ENCODE measurements around the gene GAGE2A. TPM values are rescaled to one million over a fixed set of nuclear protein-coding genes. Genes with fewer than 3 reads are reported as not detected.
A peak's percentile ranks its signal among the peaks of the same experiment; 100 is the strongest.
"Not testable (repeated sequence)": the region's sequence is repeated elsewhere in the genome, so short reads cannot be mapped to it uniquely, and the experiment has no call there.

Gene GAGE2A, protein sequence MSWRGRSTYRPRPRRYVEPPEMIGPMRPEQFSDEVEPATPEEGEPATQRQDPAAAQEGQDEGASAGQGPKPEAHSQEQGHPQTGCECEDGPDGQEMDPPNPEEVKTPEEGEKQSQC
- total RNA-seq (not detected), polyA plus RNA-seq (0.14 TPM)
- long read RNA-seq, donor 1 = 0 reads
- long read RNA-seq, donor 2 = 0 reads
- long read RNA-seq, donor 3 = 0 reads
- long read RNA-seq, donor 4 = 0 reads
- long read RNA-seq, donor 5 = 0 reads
- long read RNA-seq, donor 6 = 0 reads
- long read RNA-seq, donor 7 = 0 reads
- long read RNA-seq, donor 8 = 0 reads
- long read RNA-seq, donor 9 = 0 reads
- long read RNA-seq, donor 10 = 0 reads

DNA sequence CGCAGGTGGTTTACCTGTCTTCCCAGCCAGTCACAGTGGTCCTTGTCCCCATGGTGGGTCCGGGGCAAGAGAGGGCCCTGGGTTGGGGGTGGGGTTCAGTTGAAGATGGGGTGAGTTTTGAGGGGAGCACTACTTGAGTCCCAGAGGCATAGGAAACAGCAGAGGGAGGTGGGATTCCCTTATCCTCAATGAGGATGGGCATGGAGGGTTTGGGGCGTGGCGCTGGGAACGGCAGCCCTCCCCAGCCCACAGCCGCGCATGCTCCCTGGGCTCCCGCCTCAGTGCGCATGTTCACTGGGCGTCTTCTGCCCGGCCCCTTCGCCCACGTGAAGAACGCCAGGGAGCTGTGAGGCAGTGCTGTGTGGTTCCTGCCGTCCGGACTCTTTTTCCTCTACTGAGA, at the start of gene GAGE2A:
TSS of gene GAGE2A (plus strand) at position 301 of the 400 bp plus-strand sequence. CDS start 1,155 bp downstream, outside the sequence.
- no CpG with 5 or more reads among the region's 16 CpGs for WGBS
- H3K4me3 ChIP-seq (ENCODE audit: low read length in 2 of 2); H3K27me3 ChIP-seq (ENCODE audit: control insufficient read depth in 2 of 2, insufficient read depth in 1 of 2, low read length in 1 of 2); H3K4me1 ChIP-seq (ENCODE audit: control insufficient read depth in 2 of 2, insufficient read depth in 2 of 2, low read length in 2 of 2); H3K36me3 ChIP-seq (ENCODE audit: control insufficient read depth in 2 of 2, insufficient read depth in 2 of 2, low read length in 1 of 2); H3K27ac ChIP-seq (ENCODE audit: low read depth in 1 of 2, low read length in 1 of 2); H3K9me3 ChIP-seq (ENCODE audit: control insufficient read depth in 2 of 2, insufficient read depth in 1 of 2, low read length in 1 of 2); DNase-seq (ENCODE audit: low read depth in 6 of 9, low spot score in 9 of 9): not testable (repeated sequence)

DNA sequence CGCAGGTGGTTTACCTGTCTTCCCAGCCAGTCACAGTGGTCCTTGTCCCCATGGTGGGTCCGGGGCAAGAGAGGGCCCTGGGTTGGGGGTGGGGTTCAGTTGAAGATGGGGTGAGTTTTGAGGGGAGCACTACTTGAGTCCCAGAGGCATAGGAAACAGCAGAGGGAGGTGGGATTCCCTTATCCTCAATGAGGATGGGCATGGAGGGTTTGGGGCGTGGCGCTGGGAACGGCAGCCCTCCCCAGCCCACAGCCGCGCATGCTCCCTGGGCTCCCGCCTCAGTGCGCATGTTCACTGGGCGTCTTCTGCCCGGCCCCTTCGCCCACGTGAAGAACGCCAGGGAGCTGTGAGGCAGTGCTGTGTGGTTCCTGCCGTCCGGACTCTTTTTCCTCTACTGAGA, 47.9 kb upstream of the GAGE2A start, which contains the start of gene GAGE12D:
TSS of gene GAGE12D (plus strand) at position 301 of the 400 bp plus-strand sequence. CDS start 1,155 bp downstream, outside the sequence.
- not testable (repeated sequence) for H3K9me3 ChIP-seq (ENCODE audit: control insufficient read depth in 2 of 2, insufficient read depth in 1 of 2, low read length in 1 of 2); H3K4me1 ChIP-seq (ENCODE audit: control insufficient read depth in 2 of 2, insufficient read depth in 2 of 2, low read length in 2 of 2); H3K4me3 ChIP-seq (ENCODE audit: low read length in 2 of 2); H3K27ac ChIP-seq (ENCODE audit: low read depth in 1 of 2, low read length in 1 of 2); DNase-seq (ENCODE audit: low read depth in 6 of 9, low spot score in 9 of 9); H3K27me3 ChIP-seq (ENCODE audit: control insufficient read depth in 2 of 2, insufficient read depth in 1 of 2, low read length in 1 of 2); H3K36me3 ChIP-seq (ENCODE audit: control insufficient read depth in 2 of 2, insufficient read depth in 2 of 2, low read length in 1 of 2)
- WGBS = no CpG with 5 or more reads among the region's 16 CpGs

DNA sequence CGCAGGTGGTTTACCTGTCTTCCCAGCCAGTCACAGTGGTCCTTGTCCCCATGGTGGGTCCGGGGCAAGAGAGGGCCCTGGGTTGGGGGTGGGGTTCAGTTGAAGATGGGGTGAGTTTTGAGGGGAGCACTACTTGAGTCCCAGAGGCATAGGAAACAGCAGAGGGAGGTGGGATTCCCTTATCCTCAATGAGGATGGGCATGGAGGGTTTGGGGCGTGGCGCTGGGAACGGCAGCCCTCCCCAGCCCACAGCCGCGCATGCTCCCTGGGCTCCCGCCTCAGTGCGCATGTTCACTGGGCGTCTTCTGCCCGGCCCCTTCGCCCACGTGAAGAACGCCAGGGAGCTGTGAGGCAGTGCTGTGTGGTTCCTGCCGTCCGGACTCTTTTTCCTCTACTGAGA, 38.3 kb upstream of the GAGE2A start, which contains the start of gene GAGE12E:
TSS of gene GAGE12E (plus strand) at position 301 of the 400 bp plus-strand sequence. CDS start 1,155 bp downstream, outside the sequence.
- DNase-seq (ENCODE audit: low read depth in 6 of 9, low spot score in 9 of 9); H3K4me3 ChIP-seq (ENCODE audit: low read length in 2 of 2); H3K27me3 ChIP-seq (ENCODE audit: control insufficient read depth in 2 of 2, insufficient read depth in 1 of 2, low read length in 1 of 2); H3K27ac ChIP-seq (ENCODE audit: low read depth in 1 of 2, low read length in 1 of 2); H3K36me3 ChIP-seq (ENCODE audit: control insufficient read depth in 2 of 2, insufficient read depth in 2 of 2, low read length in 1 of 2); H3K9me3 ChIP-seq (ENCODE audit: control insufficient read depth in 2 of 2, insufficient read depth in 1 of 2, low read length in 1 of 2); H3K4me1 ChIP-seq (ENCODE audit: control insufficient read depth in 2 of 2, insufficient read depth in 2 of 2, low read length in 2 of 2): not testable (repeated sequence)
- no CpG with 5 or more reads among the region's 16 CpGs for WGBS

DNA sequence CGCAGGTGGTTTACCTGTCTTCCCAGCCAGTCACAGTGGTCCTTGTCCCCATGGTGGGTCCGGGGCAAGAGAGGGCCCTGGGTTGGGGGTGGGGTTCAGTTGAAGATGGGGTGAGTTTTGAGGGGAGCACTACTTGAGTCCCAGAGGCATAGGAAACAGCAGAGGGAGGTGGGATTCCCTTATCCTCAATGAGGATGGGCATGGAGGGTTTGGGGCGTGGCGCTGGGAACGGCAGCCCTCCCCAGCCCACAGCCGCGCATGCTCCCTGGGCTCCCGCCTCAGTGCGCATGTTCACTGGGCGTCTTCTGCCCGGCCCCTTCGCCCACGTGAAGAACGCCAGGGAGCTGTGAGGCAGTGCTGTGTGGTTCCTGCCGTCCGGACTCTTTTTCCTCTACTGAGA, 28.8 kb upstream of the GAGE2A start, which contains the start of gene GAGE12F:
TSS of gene GAGE12F (plus strand) at position 301 of the 400 bp plus-strand sequence. CDS start 1,155 bp downstream, outside the sequence.
- not testable (repeated sequence) for H3K27ac ChIP-seq (ENCODE audit: low read depth in 1 of 2, low read length in 1 of 2); H3K36me3 ChIP-seq (ENCODE audit: control insufficient read depth in 2 of 2, insufficient read depth in 2 of 2, low read length in 1 of 2); DNase-seq (ENCODE audit: low read depth in 6 of 9, low spot score in 9 of 9); H3K9me3 ChIP-seq (ENCODE audit: control insufficient read depth in 2 of 2, insufficient read depth in 1 of 2, low read length in 1 of 2); H3K4me3 ChIP-seq (ENCODE audit: low read length in 2 of 2); H3K27me3 ChIP-seq (ENCODE audit: control insufficient read depth in 2 of 2, insufficient read depth in 1 of 2, low read length in 1 of 2); H3K4me1 ChIP-seq (ENCODE audit: control insufficient read depth in 2 of 2, insufficient read depth in 2 of 2, low read length in 2 of 2)
- no CpG with 5 or more reads among the region's 16 CpGs for WGBS

DNA sequence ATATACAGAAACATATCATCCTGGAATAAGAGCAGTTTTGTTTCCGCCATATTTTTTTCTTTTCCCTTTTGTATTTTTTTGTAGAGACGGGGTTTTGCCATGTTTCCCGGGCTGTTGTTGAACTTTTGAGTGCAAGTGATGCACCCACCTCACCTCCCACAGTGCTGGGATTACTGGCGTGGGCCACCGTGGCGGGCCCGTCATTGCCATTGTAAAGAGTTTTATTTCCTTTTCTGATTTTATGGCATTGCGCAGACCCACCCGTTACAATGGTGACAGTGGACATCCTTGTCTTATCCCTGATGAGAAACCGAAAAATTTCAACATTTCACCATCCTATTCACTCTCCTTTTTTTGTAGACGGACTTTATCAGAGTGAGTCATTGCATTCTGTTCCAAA, 20.6 kb upstream of the GAGE2A start:
- not testable (repeated sequence) for H3K4me1 ChIP-seq (ENCODE audit: control insufficient read depth in 2 of 2, insufficient read depth in 2 of 2, low read length in 2 of 2); H3K9me3 ChIP-seq (ENCODE audit: control insufficient read depth in 2 of 2, insufficient read depth in 1 of 2, low read length in 1 of 2); H3K27me3 ChIP-seq (ENCODE audit: control insufficient read depth in 2 of 2, insufficient read depth in 1 of 2, low read length in 1 of 2); H3K36me3 ChIP-seq (ENCODE audit: control insufficient read depth in 2 of 2, insufficient read depth in 2 of 2, low read length in 1 of 2); H3K27ac ChIP-seq (ENCODE audit: low read depth in 1 of 2, low read length in 1 of 2); H3K4me3 ChIP-seq (ENCODE audit: low read length in 2 of 2); DNase-seq (ENCODE audit: low read depth in 6 of 9, low spot score in 9 of 9)
- WGBS = no CpG with 5 or more reads among the region's 11 CpGs

DNA sequence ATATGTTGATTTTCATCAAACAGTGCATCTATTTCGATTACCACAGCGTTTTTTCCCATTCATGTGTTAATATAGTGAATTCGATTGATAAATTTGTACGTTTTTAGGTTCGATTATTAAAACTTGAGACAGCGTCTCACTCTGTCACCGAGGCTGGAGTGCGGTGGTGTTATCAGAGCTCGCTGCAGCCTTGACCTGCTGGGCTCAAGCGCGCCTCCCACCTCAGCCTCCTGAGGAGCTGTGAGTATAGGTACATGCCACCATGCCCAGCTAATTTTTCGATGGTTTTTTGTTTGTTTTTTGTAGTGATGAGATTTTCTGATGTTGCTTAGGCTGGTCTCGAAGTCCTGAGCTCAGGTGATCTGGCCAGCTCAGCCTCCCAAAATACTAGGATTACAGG, 20.1 kb upstream of the GAGE2A start:
- not testable (repeated sequence) for H3K27me3 ChIP-seq (ENCODE audit: control insufficient read depth in 2 of 2, insufficient read depth in 1 of 2, low read length in 1 of 2); H3K9me3 ChIP-seq (ENCODE audit: control insufficient read depth in 2 of 2, insufficient read depth in 1 of 2, low read length in 1 of 2); H3K36me3 ChIP-seq (ENCODE audit: control insufficient read depth in 2 of 2, insufficient read depth in 2 of 2, low read length in 1 of 2); H3K27ac ChIP-seq (ENCODE audit: low read depth in 1 of 2, low read length in 1 of 2); H3K4me1 ChIP-seq (ENCODE audit: control insufficient read depth in 2 of 2, insufficient read depth in 2 of 2, low read length in 2 of 2); H3K4me3 ChIP-seq (ENCODE audit: low read length in 2 of 2); DNase-seq (ENCODE audit: low read depth in 6 of 9, low spot score in 9 of 9)
- WGBS = no CpG with 5 or more reads among the region's 13 CpGs

DNA sequence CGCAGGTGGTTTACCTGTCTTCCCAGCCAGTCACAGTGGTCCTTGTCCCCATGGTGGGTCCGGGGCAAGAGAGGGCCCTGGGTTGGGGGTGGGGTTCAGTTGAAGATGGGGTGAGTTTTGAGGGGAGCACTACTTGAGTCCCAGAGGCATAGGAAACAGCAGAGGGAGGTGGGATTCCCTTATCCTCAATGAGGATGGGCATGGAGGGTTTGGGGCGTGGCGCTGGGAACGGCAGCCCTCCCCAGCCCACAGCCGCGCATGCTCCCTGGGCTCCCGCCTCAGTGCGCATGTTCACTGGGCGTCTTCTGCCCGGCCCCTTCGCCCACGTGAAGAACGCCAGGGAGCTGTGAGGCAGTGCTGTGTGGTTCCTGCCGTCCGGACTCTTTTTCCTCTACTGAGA, 19.2 kb upstream of the GAGE2A start, which contains the start of gene GAGE12G:
TSS of gene GAGE12G (plus strand) at position 301 of the 400 bp plus-strand sequence. CDS start 1,155 bp downstream, outside the sequence.
- no CpG with 5 or more reads among the region's 16 CpGs for WGBS
- not testable (repeated sequence) for H3K9me3 ChIP-seq (ENCODE audit: control insufficient read depth in 2 of 2, insufficient read depth in 1 of 2, low read length in 1 of 2); H3K27me3 ChIP-seq (ENCODE audit: control insufficient read depth in 2 of 2, insufficient read depth in 1 of 2, low read length in 1 of 2)

DNA sequence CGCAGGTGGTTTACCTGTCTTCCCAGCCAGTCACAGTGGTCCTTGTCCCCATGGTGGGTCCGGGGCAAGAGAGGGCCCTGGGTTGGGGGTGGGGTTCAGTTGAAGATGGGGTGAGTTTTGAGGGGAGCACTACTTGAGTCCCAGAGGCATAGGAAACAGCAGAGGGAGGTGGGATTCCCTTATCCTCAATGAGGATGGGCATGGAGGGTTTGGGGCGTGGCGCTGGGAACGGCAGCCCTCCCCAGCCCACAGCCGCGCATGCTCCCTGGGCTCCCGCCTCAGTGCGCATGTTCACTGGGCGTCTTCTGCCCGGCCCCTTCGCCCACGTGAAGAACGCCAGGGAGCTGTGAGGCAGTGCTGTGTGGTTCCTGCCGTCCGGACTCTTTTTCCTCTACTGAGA, 9.6 kb upstream of the GAGE2A start, which contains the start of gene GAGE12H:
TSS of gene GAGE12H (plus strand) at position 301 of the 400 bp plus-strand sequence. CDS start 1,155 bp downstream, outside the sequence.
- H3K4me1 ChIP-seq (ENCODE audit: control insufficient read depth in 2 of 2, insufficient read depth in 2 of 2, low read length in 2 of 2); H3K36me3 ChIP-seq (ENCODE audit: control insufficient read depth in 2 of 2, insufficient read depth in 2 of 2, low read length in 1 of 2); H3K27me3 ChIP-seq (ENCODE audit: control insufficient read depth in 2 of 2, insufficient read depth in 1 of 2, low read length in 1 of 2); H3K9me3 ChIP-seq (ENCODE audit: control insufficient read depth in 2 of 2, insufficient read depth in 1 of 2, low read length in 1 of 2); DNase-seq (ENCODE audit: low read depth in 6 of 9, low spot score in 9 of 9); H3K4me3 ChIP-seq (ENCODE audit: low read length in 2 of 2); H3K27ac ChIP-seq (ENCODE audit: low read depth in 1 of 2, low read length in 1 of 2): not testable (repeated sequence)
- WGBS = no CpG with 5 or more reads among the region's 16 CpGs

More for the DNA sequence above, 19.2 kb upstream of the GAGE2A start, which contains the start of gene GAGE12G:
- H3K4me3 ChIP-seq (ENCODE audit: low read length in 2 of 2); H3K27ac ChIP-seq (ENCODE audit: low read depth in 1 of 2, low read length in 1 of 2); H3K36me3 ChIP-seq (ENCODE audit: control insufficient read depth in 2 of 2, insufficient read depth in 2 of 2, low read length in 1 of 2); DNase-seq (ENCODE audit: low read depth in 6 of 9, low spot score in 9 of 9); H3K4me1 ChIP-seq (ENCODE audit: control insufficient read depth in 2 of 2, insufficient read depth in 2 of 2, low read length in 2 of 2): not testable (repeated sequence)

DNA sequence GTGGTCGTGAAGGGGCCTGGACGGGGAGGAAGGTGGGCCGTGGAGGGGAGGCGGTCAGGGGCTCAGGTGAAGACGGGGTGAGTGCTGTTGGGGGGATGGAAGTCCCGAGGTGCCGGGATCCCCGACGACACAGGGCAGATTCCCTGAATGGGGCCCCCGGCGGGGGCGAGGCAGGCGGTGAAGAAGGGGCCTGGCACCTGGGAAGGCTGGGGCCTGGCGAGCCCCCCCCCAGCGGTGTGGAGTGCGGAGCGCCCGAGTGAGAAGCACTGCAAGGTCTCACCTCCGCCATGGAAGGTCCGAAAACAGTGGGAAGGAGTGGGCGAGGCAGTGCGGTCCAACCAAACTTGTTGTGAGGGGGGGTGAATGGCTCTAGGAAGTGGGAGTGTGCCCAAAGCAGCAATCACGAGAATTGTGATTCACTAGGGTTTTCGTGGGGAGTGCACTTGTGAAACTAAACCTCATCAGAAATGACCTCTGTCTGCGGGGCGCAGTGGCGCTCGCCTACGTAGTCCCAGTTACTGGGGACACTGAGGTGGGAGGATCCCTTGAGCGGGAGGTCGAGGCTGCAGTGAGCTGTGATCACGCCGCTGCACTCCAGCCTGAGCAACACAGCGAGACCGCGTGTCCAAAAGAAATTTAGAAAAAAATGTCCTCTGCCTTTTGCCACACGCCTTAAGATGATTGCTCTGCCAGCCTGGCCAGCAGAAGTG, 628 bp downstream of the GAGE2A start:
- peak in 1 of 9 donors; percentile 1 for DNase-seq (ENCODE audit: low read depth in 6 of 9, low spot score in 9 of 9)

More for the DNA sequence above, 628 bp downstream of the GAGE2A start:
- H3K36me3 ChIP-seq (ENCODE audit: control insufficient read depth in 2 of 2, insufficient read depth in 2 of 2, low read length in 1 of 2); H3K4me3 ChIP-seq (ENCODE audit: low read length in 2 of 2); H3K27ac ChIP-seq (ENCODE audit: low read depth in 1 of 2, low read length in 1 of 2); H3K4me1 ChIP-seq (ENCODE audit: control insufficient read depth in 2 of 2, insufficient read depth in 2 of 2, low read length in 2 of 2); H3K9me3 ChIP-seq (ENCODE audit: control insufficient read depth in 2 of 2, insufficient read depth in 1 of 2, low read length in 1 of 2); H3K27me3 ChIP-seq (ENCODE audit: control insufficient read depth in 2 of 2, insufficient read depth in 1 of 2, low read length in 1 of 2): not testable (repeated sequence)
- WGBS = 96% methylated on average over 24 of the region's 37 CpGs
